NCI-H526 treated with DMSO at 0.1 percent for 48 hours (cell line): ENCODE measurements around the gene UBR4.

Source experiments
- DNase-seq: peaks from one replicate; lab custom pipeline; 2025; lab: John Stamatoyannopoulos, UW

Gene UBR4

GRCh38 chr1:19138958-19139581 lies 71.0 kb downstream of the UBR4 start:
- DNase-seq = no peak

- no peak for DNase-seq
Measured at GRCh38 chr1:19138331-19138730, 71.7 kb downstream of the UBR4 start.

GRCh38 chr1:19137158-19137557 lies 72.9 kb downstream of the UBR4 start:
- no peak for DNase-seq

- DNase-seq = no peak
Measured at GRCh38 chr1:19133360-19133759, 76.7 kb downstream of the UBR4 start.

- DNase-seq = no peak
Measured at GRCh38 chr1:19130468-19130867, 79.6 kb downstream of the UBR4 start.

- DNase-seq = no peak
Measured at GRCh38 chr1:19128968-19129514, 81.0 kb downstream of the UBR4 start.

GRCh38 chr1:19124273-19124672 lies 85.8 kb downstream of the UBR4 start:
- no peak for DNase-seq

GRCh38 chr1:19123837-19124236 lies 86.2 kb downstream of the UBR4 start:
- no peak for DNase-seq

GRCh38 chr1:19122668-19123067 lies 87.4 kb downstream of the UBR4 start:
- no peak for DNase-seq

- DNase-seq = no peak
Measured at GRCh38 chr1:19121192-19121591, 88.9 kb downstream of the UBR4 start.

GRCh38 chr1:19120070-19120469 lies 90.0 kb downstream of the UBR4 start:
- no peak for DNase-seq

GRCh38 chr1:19115082-19115808 lies 94.8 kb downstream of the UBR4 start:
- DNase-seq = no peak

GRCh38 chr1:19113697-19114092 lies 96.4 kb downstream of the UBR4 start:
- DNase-seq = no peak

GRCh38 chr1:19112891-19113696 lies 97.0 kb downstream of the UBR4 start:
- DNase-seq = no peak

- DNase-seq = no peak
Measured at GRCh38 chr1:19110257-19110927, 99.7 kb downstream of the UBR4 start.

GRCh38 chr1:19109545-19109944 lies 100.5 kb downstream of the UBR4 start:
- no peak for DNase-seq

GRCh38 chr1:19101244-19101643 lies 108.8 kb downstream of the UBR4 start:
- no peak for DNase-seq

- DNase-seq = no peak
Measured at GRCh38 chr1:19100028-19100427, 110.0 kb downstream of the UBR4 start.

GRCh38 chr1:19096990-19097389 lies 113.1 kb downstream of the UBR4 start:
- DNase-seq = no peak

GRCh38 chr1:19096036-19096833 lies 113.8 kb downstream of the UBR4 start:
- DNase-seq = no peak

- DNase-seq = no peak
Measured at GRCh38 chr1:19091196-19091953, 118.7 kb downstream of the UBR4 start.
